Measurements from ENCODE around the gene SOST. TPM values are rescaled to one million over a fixed set of nuclear protein-coding genes. Genes with fewer than 3 reads are reported as not detected.

The SOST gene
- polyA plus RNA-seq, 1 donor from 2014 or later, result 0.10 TPM

DNA sequence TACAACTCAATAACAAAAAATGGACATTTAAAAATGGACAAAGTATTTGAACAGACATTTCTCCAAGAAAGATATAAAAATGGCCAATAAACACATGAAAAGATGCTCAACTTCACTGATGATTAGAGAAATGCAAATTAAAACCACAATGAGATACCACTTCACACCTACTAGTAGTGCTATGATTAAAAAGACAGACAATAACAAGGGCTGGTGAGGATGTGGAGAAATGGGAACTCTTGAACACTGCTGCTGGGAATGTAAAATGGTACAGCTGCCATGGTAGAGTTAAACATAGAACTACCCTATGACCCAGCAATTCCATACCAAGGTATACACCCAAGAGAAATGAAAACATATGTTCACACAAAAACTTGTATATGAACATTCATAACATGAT is 46.5 kb upstream of the SOST start:
- Histone ChIP-seq H3K9me2 (ENCODE audit: insufficient read depth, low read length) (no peaks in the 10 kb centered on the region), H3K9ac (ENCODE audit: low read length) (no peak overlapping the region), H3F3A (ENCODE audit: insufficient read depth, low read length, poor library complexity, severe bottlenecking) (no peaks in the 10 kb centered on the region), H3K79me2 (replicated peaks; ENCODE audit: insufficient read depth, low read length) (no peaks in the 10 kb centered on the region), H3K9me3 (ENCODE audit: low read length) (no peaks in the 10 kb centered on the region), H3K27ac (ENCODE audit: low read length) (no peak overlapping the region), H3K4me3 (ENCODE audit: low read length) (no peak overlapping the region), H3K36me3 (ENCODE audit: insufficient read depth, low read length) (no peaks in the 10 kb centered on the region), H3K4me2 (ENCODE audit: low read length) (no peak overlapping the region), H2AFZ (ENCODE audit: low read depth, low read length) (no peak overlapping the region), H4K20me1 (ENCODE audit: insufficient read depth) (no peaks in the 10 kb centered on the region), H3K27me3 (ENCODE audit: insufficient read depth, low read depth, low read length) (no peaks in the 10 kb centered on the region)
- TF ChIP-seq, protein P1, sequence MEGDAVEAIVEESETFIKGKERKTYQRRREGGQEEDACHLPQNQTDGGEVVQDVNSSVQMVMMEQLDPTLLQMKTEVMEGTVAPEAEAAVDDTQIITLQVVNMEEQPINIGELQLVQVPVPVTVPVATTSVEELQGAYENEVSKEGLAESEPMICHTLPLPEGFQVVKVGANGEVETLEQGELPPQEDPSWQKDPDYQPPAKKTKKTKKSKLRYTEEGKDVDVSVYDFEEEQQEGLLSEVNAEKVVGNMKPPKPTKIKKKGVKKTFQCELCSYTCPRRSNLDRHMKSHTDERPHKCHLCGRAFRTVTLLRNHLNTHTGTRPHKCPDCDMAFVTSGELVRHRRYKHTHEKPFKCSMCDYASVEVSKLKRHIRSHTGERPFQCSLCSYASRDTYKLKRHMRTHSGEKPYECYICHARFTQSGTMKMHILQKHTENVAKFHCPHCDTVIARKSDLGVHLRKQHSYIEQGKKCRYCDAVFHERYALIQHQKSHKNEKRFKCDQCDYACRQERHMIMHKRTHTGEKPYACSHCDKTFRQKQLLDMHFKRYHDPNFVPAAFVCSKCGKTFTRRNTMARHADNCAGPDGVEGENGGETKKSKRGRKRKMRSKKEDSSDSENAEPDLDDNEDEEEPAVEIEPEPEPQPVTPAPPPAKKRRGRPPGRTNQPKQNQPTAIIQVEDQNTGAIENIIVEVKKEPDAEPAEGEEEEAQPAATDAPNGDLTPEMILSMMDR (IDR thresholded peaks at IDR 0.05; ENCODE audit: poor library complexity, severe bottlenecking), result no peak
- TF ChIP-seq POLR2AphosphoS5 (IDR thresholded peaks at IDR 0.05), result no peak

GRCh38 chr17:43803758-43804157 is 45.2 kb upstream of the SOST start:
- H3K4me2 ChIP-seq (ENCODE audit: low read length), result no peak overlapping the region
- no peaks in the 10 kb centered on the region for H3K27me3 ChIP-seq (ENCODE audit: insufficient read depth, low read depth, low read length)
- H3K4me3 ChIP-seq (ENCODE audit: low read length), result no peak overlapping the region
- H3K79me2 ChIP-seq (replicated peaks; ENCODE audit: insufficient read depth, low read length), result no peaks in the 10 kb centered on the region
- no peaks in the 10 kb centered on the region for H3F3A ChIP-seq (ENCODE audit: insufficient read depth, low read length, poor library complexity, severe bottlenecking)
- H3K9me3 ChIP-seq (ENCODE audit: low read length), result no peaks in the 10 kb centered on the region
- H3K27ac ChIP-seq (ENCODE audit: low read length), result no peak overlapping the region
- H2AFZ ChIP-seq (ENCODE audit: low read depth, low read length), result no peak overlapping the region
- H3K9me2 ChIP-seq (ENCODE audit: insufficient read depth, low read length), result no peaks in the 10 kb centered on the region
- no peaks in the 10 kb centered on the region for H4K20me1 ChIP-seq (ENCODE audit: insufficient read depth)
- H3K36me3 ChIP-seq (ENCODE audit: insufficient read depth, low read length), result no peaks in the 10 kb centered on the region
- TF ChIP-seq RAD21 (conservative IDR thresholded peaks at IDR 0.05) (no peak), MXI1 (conservative IDR thresholded peaks at IDR 0.05; ENCODE audit: poor library complexity, severe bottlenecking) (no peak), SMC3 (conservative IDR thresholded peaks at IDR 0.05; ENCODE audit: poor library complexity) (no peak), EZH2 (IDR thresholded peaks at IDR 0.05; ENCODE audit: borderline replicate concordance, insufficient read depth, low read length, poor library complexity, severe bottlenecking) (no peak), POLR2AphosphoS5 (IDR thresholded peaks at IDR 0.05) (no peak), TAF1 (IDR thresholded peaks at IDR 0.05; ENCODE audit: low read depth) (no peak), REST (IDR thresholded peaks at IDR 0.05; ENCODE audit: borderline replicate concordance) (no peak), EP300 (conservative IDR thresholded peaks at IDR 0.05; ENCODE audit: poor library complexity, severe bottlenecking) (no peak)
- TF ChIP-seq, protein P1 (IDR thresholded peaks at IDR 0.05; ENCODE audit: poor library complexity, severe bottlenecking), result no peak
- no peak overlapping the region for H3K9ac ChIP-seq (ENCODE audit: low read length)

Data from neural cell (in vitro differentiated cells).